Trophoblast cell (in vitro differentiated cells and primary cell): Measurements from ENCODE around the gene CERS6.

Source experiments
- DNase-seq, 2 donors: peaks; one replicate each; pipeline ENCODE4 v3.0.0-alpha.2; 2016
- H2AFZ ChIP-seq: 2 replicates; pipeline ENCODE4 v1.6.1; 2013; ENCODE audit warnings: low read length, moderate library complexity, mild to moderate bottlenecking; ENCODE audit not compliant: insufficient read depth, poor library complexity
- H2AK5ac ChIP-seq: 2 replicates; pipeline ENCODE4 v1.6.1; 2013; ENCODE audit warnings: mild to moderate bottlenecking, low read length
- H2BK120ac ChIP-seq: 2 replicates; pipeline ENCODE4 v1.6.1; 2013; ENCODE audit warnings: low read length, mild to moderate bottlenecking, moderate library complexity; ENCODE audit not compliant: insufficient read depth, poor library complexity
- H2BK12ac ChIP-seq: 2 replicates; pipeline ENCODE4 v1.6.1; 2013; ENCODE audit warnings: mild to moderate bottlenecking, low read length, moderate library complexity
- H2BK5ac ChIP-seq: 2 replicates; pipeline ENCODE4 v1.6.1; 2013; ENCODE audit warnings: low read length, low read depth, moderate library complexity, mild to moderate bottlenecking; ENCODE audit not compliant: poor library complexity
- H3K14ac ChIP-seq: 2 replicates; pipeline ENCODE4 v1.6.1; 2013; ENCODE audit warnings: mild to moderate bottlenecking, low read length
- H3K18ac ChIP-seq: 2 replicates; pipeline ENCODE4 v1.6.1; 2013; ENCODE audit warnings: mild to moderate bottlenecking, low read length
- H3K23ac ChIP-seq: 2 replicates; pipeline ENCODE4 v1.6.1; 2013; ENCODE audit warnings: low read length
- H3K27ac ChIP-seq: 2 replicates; pipeline ENCODE4 v1.5.1; 2013; ENCODE audit warnings: low read depth, mild to moderate bottlenecking, inconsistent platforms, low read length, moderate library complexity
- H3K27me3 ChIP-seq: 2 replicates; pipeline ENCODE4 v1.6.1; 2013; ENCODE audit warnings: inconsistent platforms, mild to moderate bottlenecking, low read length, moderate library complexity; ENCODE audit not compliant: insufficient read depth
- H3K36me3 ChIP-seq, 2 experiments: 1 replicate in 1 of 2; 2 replicates in 1 of 2; pipeline ENCODE4 v1.6.1; 2013; ENCODE audit warnings: low read length in 2 of 2, mild to moderate bottlenecking in 2 of 2, moderate library complexity in 1 of 2; ENCODE audit not compliant: insufficient read depth in 2 of 2, control insufficient read depth in 1 of 2
- H3K4ac ChIP-seq: 2 replicates; pipeline ENCODE4 v1.6.1; 2013; ENCODE audit warnings: low read depth, mild to moderate bottlenecking, low read length, moderate library complexity
- H3K4me1 ChIP-seq, 2 experiments: 1 replicate in 1 of 2; 2 replicates in 1 of 2; pipeline ENCODE4 v1.6.1; 2013; ENCODE audit warnings: low read length in 2 of 2, mild to moderate bottlenecking in 2 of 2, moderate library complexity in 1 of 2; ENCODE audit not compliant: insufficient read depth in 2 of 2, control insufficient read depth in 1 of 2
- H3K4me2 ChIP-seq: 2 replicates; pipeline ENCODE4 v1.6.1; 2013; ENCODE audit warnings: inconsistent platforms, mild to moderate bottlenecking, low read length, moderate library complexity
- H3K4me3 ChIP-seq: 2 replicates; pipeline ENCODE4 v1.5.1; 2013; ENCODE audit warnings: mild to moderate bottlenecking, low read depth, low read length, inconsistent platforms
- H3K79me1 ChIP-seq: one replicate; pipeline ENCODE4 v1.6.1; 2013; ENCODE audit warnings: low read length
- H3K79me2 ChIP-seq: 2 replicates; pipeline ENCODE4 v1.6.1; 2013; ENCODE audit warnings: low read length, mild to moderate bottlenecking; ENCODE audit not compliant: control insufficient read depth, insufficient read depth, poor library complexity
- H3K9ac ChIP-seq: 2 replicates; pipeline ENCODE4 v1.6.1; 2013; ENCODE audit warnings: mild to moderate bottlenecking, low read length
- H3K9me3 ChIP-seq: 2 replicates; pipeline ENCODE4 v1.6.1; 2013; ENCODE audit warnings: low read depth, mild to moderate bottlenecking, control low read depth, inconsistent platforms, low read length; ENCODE audit not compliant: insufficient read depth
- H4K12ac ChIP-seq: 2 replicates; pipeline ENCODE4 v1.6.1; 2013; ENCODE audit warnings: low read depth, mild to moderate bottlenecking, low read length, moderate library complexity
- H4K8ac ChIP-seq: 2 replicates; pipeline ENCODE4 v1.6.1; 2013; ENCODE audit warnings: low read depth, mild to moderate bottlenecking, low read length, moderate library complexity
- H4K91ac ChIP-seq: one replicate; pipeline ENCODE4 v1.6.1; 2013; ENCODE audit warnings: low read depth, mild to moderate bottlenecking, low read length, moderate library complexity
- WGBS: extraction: QIAGEN DNeasy Blood & Tissue Kit; methylation state at CpG from one replicate; pipeline ENCODE4 v1.1.7; 2013; ENCODE audit warnings: missing lambda C conversion rate; ENCODE audit not compliant: insufficient read length, insufficient coverage; ENCODE audit errors: extremely low coverage; 5-methylcytosine and 5-hydroxymethylcytosine counted together

The CERS6 gene

DNA sequence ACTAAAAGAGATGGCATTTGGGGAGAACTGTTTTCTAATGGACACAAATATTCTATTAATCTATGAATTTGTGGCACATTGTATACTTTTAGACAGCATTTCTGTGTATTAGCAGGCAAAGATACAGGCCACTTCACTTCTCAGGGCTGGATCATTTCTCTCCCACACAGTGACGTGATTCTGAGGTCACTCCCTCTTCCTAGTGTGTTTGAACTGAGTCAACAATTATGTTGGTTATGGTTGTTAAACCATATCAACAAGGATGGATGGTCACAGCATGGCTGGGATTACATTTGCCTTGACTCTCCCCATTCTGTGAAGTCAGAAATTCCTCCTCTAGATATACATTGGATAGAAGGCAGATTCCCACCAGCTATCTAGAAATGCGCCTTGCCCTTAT, 358.0 kb downstream of the CERS6 start:
- H3K4me1 ChIP-seq = peaks cover 10 to 15% of the 10 kb centered on the region in 2 experiments
- H4K8ac ChIP-seq = no peak overlapping the region
- no peak overlapping the region for H3K4me3 ChIP-seq
- no peak overlapping the region for H2BK120ac ChIP-seq
- no peak overlapping the region for H3K27ac ChIP-seq
- H3K23ac ChIP-seq = no peak overlapping the region
- H3K9ac ChIP-seq = no peak overlapping the region
- no peak overlapping the region for H2BK12ac ChIP-seq
- H4K12ac ChIP-seq = no peak overlapping the region
- H4K91ac ChIP-seq = no peak overlapping the region
- no peaks in the 10 kb centered on the region for H3K9me3 ChIP-seq
- H3K18ac ChIP-seq = no peak overlapping the region
- H3K14ac ChIP-seq = no peak overlapping the region
- H3K79me2 ChIP-seq = no peaks in the 10 kb centered on the region
- H3K4me2 ChIP-seq = no peak overlapping the region
- H3K79me1 ChIP-seq = peaks cover 7% of the 10 kb centered on the region
- DNase-seq = no peak
- no peak overlapping the region for H2AFZ ChIP-seq
- no peaks in the 10 kb centered on the region for H3K27me3 ChIP-seq
- no peak overlapping the region for H2AK5ac ChIP-seq
- no peaks in the 10 kb centered on the region for H3K36me3 ChIP-seq
- H3K4ac ChIP-seq = no peak overlapping the region
- H2BK5ac ChIP-seq = no peak overlapping the region
- no CpG with 5 or more reads among the region's 2 CpGs for WGBS

- peak overlapping the region; percentile 57 for H3K14ac ChIP-seq
- no peaks in the 10 kb centered on the region for H3K9me3 ChIP-seq
- H3K23ac ChIP-seq = no peak overlapping the region
- H2AK5ac ChIP-seq = no peak overlapping the region
- peaks cover 7% of the 10 kb centered on the region for H3K79me1 ChIP-seq
- H3K4me1 ChIP-seq = peaks cover 10 to 15% of the 10 kb centered on the region in 2 experiments
- H4K12ac ChIP-seq = no peak overlapping the region
- no peak overlapping the region for H3K4me3 ChIP-seq
- no CpG with 5 or more reads among the region's 1 CpG for WGBS
- no peaks in the 10 kb centered on the region for H3K27me3 ChIP-seq
- H3K79me2 ChIP-seq = no peaks in the 10 kb centered on the region
- no peak overlapping the region for H2AFZ ChIP-seq
- no peak overlapping the region for H3K9ac ChIP-seq
- peak overlapping the region; percentile 84 for H2BK12ac ChIP-seq
- H3K18ac ChIP-seq = no peak overlapping the region
- no peak overlapping the region for H2BK5ac ChIP-seq
- no peaks in the 10 kb centered on the region for H3K36me3 ChIP-seq
- no peak overlapping the region for H2BK120ac ChIP-seq
- no peak for DNase-seq
- peak overlapping the region; percentile 29 for H3K27ac ChIP-seq
- no peak overlapping the region for H3K4ac ChIP-seq
- H4K91ac ChIP-seq = peak overlapping the region; percentile 43
- no peak overlapping the region for H3K4me2 ChIP-seq
- H4K8ac ChIP-seq = no peak overlapping the region
Observed at GRCh38 chr2:168814939-168815907, 359.2 kb downstream of the CERS6 start.

DNA sequence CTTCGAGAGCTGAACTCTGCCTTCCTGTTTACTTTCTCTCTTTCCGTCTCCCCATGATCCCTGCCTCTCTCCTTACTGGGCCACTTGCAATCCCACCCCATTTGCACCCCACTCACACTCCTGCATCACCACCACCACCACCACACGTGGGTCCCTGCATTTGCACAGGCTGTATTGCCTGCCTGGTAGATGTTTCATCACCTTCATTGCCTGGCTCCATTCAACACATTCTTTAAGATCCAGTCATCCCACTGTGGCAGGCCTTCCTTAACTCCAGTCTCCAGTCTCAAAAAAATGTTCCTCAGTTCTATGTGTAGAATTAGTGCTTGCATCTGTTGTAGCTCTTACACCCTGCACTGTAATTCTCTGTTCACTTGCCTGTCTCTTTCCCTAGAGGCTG, 360.3 kb downstream of the CERS6 start:
- Histone ChIP-seq H2BK12ac (no peak overlapping the region), H3K27me3 (no peaks in the 10 kb centered on the region), H3K4me3 (no peak overlapping the region), H3K79me1 (peaks cover 7% of the 10 kb centered on the region), H3K4me2 (no peak overlapping the region), H3K79me2 (no peaks in the 10 kb centered on the region), H4K8ac (no peak overlapping the region), H3K18ac (no peak overlapping the region), H2BK120ac (no peak overlapping the region), H2AFZ (no peak overlapping the region), H3K9me3 (no peaks in the 10 kb centered on the region), H2BK5ac (no peak overlapping the region), H3K27ac (no peak overlapping the region), H3K4ac (no peak overlapping the region), H3K14ac (no peak overlapping the region), H3K4me1 (peaks cover 10 to 15% of the 10 kb centered on the region in 2 experiments), H3K23ac (no peak overlapping the region), H4K12ac (no peak overlapping the region), H3K9ac (no peak overlapping the region), H3K36me3 (no peaks in the 10 kb centered on the region), H2AK5ac (no peak overlapping the region), H4K91ac (no peak overlapping the region)
- WGBS = no CpG with 5 or more reads among the region's 3 CpGs
- peak; percentile 45 to 72 for DNase-seq

DNA sequence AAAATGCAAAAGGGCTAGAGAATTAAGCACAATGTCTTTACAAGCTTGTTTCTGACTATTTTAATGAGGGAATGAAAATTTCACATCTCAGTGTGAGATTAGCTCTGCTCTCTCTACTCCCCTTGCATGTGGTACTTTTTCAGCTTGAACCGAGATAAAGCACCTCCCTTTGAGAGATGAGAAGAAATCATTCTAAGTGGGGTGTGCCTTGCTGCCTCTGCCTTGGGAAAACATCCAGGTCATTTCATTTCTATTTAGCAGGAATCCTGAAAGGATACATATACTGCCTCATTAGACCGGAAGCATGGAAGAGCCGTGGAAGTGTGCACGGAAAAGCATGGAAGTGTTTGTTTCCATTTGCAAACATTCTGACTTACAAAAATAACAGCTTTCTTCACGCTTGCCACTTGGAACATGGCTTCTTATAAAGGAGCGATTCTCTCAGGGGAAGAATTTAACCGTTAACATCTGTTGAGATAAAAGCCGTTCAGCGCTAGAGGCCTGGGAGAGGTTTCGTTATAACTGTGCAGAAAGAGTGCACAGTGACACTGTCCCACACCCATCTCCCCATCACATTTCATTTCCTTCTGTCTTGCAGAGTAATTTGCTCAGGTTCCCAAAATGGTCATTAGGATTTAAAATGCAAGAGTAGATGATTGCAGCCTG, 363.1 kb downstream of the CERS6 start:
- Histone ChIP-seq H2AFZ (no peak overlapping the region), H3K14ac (no peak overlapping the region), H2BK5ac (no peak overlapping the region), H4K8ac (no peak overlapping the region), H4K12ac (no peak overlapping the region), H3K4ac (no peak overlapping the region), H3K9me3 (no peaks in the 10 kb centered on the region), H2AK5ac (no peak overlapping the region), H3K23ac (no peak overlapping the region), H3K79me1 (peaks cover 7% of the 10 kb centered on the region), H3K18ac (no peak overlapping the region), H3K9ac (no peak overlapping the region), H3K27ac (no peak overlapping the region), H3K4me3 (no peak overlapping the region), H3K4me1 (peaks cover 10 to 13% of the 10 kb centered on the region in 2 experiments), H3K36me3 (no peaks in the 10 kb centered on the region), H3K79me2 (no peaks in the 10 kb centered on the region), H2BK12ac (no peak overlapping the region), H3K4me2 (no peak overlapping the region), H4K91ac (no peak overlapping the region), H3K27me3 (no peaks in the 10 kb centered on the region), H2BK120ac (no peak overlapping the region)
- no peak for DNase-seq
- no CpG with 5 or more reads among the region's 10 CpGs for WGBS
